Activated naive CD8-positive, alpha-beta T cell (primary cell): ENCODE results near the gene DCANP1.

Experiments used
- H3K27ac Mint-ChIP-seq: one replicate; pipeline ENCODE4 v1.8.0; 2021; ENCODE audit warnings: mixed read lengths
- H3K27me3 Mint-ChIP-seq: one replicate; pipeline ENCODE4 v1.8.0; 2021; ENCODE audit warnings: mixed read lengths
- H3K36me3 Mint-ChIP-seq: one replicate; pipeline ENCODE4 v1.8.0; 2021; ENCODE audit warnings: mixed read lengths
- H3K4me1 Mint-ChIP-seq: one replicate; pipeline ENCODE4 v1.8.0; 2021; ENCODE audit warnings: low read depth, mixed read lengths
- H3K4me3 Mint-ChIP-seq: one replicate; pipeline ENCODE4 v1.8.0; 2021; ENCODE audit warnings: mild to moderate bottlenecking, mixed read lengths
- H3K9me3 Mint-ChIP-seq: one replicate; pipeline ENCODE4 v1.8.0; 2021; ENCODE audit warnings: low read depth, mixed read lengths

DCANP1 gene

DNA sequence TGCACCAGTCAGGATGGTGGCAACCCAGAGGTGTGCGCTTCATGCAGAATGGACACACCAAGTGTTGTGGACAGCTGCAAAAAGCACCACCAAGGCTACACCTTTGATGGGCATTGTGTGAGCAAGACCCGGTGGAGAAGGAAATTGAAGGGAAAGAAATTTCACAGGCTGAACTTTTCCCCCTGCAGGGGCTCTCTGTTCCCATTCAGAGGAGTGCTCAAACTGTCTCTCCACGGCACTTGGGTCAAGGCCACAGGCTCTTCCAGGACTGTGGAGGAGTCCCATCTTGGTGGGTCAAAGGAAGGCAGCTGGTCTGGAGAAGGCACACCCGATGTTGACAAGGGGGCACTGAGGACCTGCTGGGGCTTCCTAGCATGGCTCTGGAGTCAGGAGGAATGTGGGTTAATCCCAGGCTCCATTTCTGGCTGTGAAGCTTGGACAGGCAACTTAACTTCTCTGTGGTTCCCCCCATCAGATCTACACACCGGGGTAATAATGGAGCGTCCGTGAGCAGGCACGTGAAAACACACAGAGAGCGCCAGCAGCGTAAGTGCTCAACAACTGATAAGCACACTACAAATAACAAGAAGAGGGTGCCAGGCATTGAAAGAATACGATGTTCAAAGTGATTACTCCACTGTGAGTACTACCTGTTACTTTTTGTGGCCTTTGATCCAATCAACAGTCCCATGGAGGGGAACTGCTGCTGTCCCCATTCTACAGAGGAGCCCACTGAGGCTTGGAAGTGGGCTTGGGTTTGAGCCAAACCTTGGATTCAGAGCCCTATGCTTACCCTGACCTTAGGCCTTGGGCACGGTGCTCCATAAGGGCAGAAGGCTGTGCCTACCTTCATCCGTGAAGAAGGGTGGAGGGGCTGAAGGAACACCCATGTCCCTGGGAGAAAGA is 39.2 kb upstream of the DCANP1 start:
- Mint-ChIP-seq H3K4me3 (no peak overlapping the region), H3K27ac (no peak overlapping the region), H3K36me3 (no peaks in the 10 kb centered on the region), H3K27me3 (peaks cover 22% of the 10 kb centered on the region), H3K9me3 (no peaks in the 10 kb centered on the region), H3K4me1 (peaks cover 13% of the 10 kb centered on the region)

DNA sequence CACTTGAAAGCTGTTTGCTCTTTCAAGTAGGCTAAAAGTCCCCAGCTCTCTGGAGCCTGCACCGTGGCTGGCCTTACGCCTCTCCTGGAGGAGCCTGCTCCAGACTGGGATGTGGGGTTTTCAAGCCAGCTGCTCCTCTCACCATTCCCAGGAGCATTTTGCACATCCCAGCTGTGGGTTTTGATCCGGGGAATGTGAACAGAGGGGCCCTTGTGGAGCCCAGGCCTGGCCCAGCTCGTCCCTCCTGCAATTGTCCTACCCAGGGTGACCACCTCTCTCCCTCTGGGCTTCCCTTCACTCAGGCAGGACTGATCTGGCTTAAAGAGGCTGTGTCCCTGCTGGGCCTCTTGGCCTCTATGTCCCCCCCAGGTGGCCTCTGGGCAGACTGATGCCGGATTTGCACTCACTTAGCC is 37.5 kb upstream of the DCANP1 start:
- Mint-ChIP-seq H3K4me3 (no peak overlapping the region), H3K27me3 (peaks cover 20% of the 10 kb centered on the region), H3K27ac (no peak overlapping the region), H3K9me3 (no peaks in the 10 kb centered on the region), H3K36me3 (no peaks in the 10 kb centered on the region), H3K4me1 (peaks cover 9% of the 10 kb centered on the region)

DNA sequence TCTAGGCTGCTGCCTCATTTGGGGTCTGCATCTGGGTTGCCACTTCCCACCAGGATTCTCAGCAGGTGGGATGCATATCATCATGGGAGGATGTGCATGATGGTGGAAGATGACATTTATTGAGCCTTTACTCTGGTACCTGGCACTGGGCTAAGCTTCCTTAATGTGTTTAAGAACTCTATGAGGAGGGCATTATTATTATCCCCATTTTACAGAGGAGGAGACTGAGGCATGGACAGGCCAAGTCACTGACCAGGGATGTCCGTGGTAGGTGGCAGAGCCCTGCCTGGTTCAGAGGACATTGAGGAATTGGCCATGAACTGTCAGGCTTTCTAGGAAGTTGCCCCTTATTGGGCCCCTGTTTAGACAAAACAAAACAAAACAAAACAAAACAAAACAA is 36.1 kb upstream of the DCANP1 start:
- H3K27ac Mint-ChIP-seq: no peak overlapping the region
- H3K36me3 Mint-ChIP-seq: no peaks in the 10 kb centered on the region
- no peaks in the 10 kb centered on the region for H3K9me3 Mint-ChIP-seq
- no peak overlapping the region for H3K4me3 Mint-ChIP-seq
- H3K27me3 Mint-ChIP-seq: peaks cover 14% of the 10 kb centered on the region
- peaks cover 2% of the 10 kb centered on the region for H3K4me1 Mint-ChIP-seq

DNA sequence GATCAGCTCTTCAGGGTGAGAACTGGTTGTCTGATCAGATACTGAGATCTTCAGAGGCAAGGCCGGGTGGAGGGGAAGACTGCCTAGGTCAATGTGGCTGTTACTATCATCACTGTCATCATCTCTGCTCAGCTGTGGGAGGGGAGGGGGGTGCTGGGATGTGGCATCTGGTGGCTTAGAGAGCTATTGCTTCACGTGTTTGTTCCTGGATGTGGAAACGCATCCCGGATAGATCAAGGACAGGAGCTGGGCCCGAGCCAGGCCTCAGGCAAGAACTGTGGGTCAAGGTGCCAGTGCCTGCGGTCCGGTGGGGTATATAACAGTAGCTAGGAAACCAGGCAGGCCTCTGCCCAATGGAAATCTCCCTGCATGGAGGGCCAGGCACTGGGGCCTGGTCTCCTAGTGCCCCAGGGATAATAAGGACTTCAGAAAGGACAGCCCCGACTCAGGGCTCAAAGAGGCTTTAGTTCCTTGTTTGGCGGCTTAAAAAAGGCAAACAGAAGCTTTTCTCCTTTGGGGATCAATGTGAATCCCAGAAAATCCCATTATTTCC is 35.3 kb upstream of the DCANP1 start:
- Mint-ChIP-seq H3K36me3 (no peaks in the 10 kb centered on the region), H3K27me3 (peaks cover 8% of the 10 kb centered on the region), H3K4me3 (no peak overlapping the region), H3K27ac (no peak overlapping the region), H3K4me1 (no peaks in the 10 kb centered on the region), H3K9me3 (no peaks in the 10 kb centered on the region)

DNA sequence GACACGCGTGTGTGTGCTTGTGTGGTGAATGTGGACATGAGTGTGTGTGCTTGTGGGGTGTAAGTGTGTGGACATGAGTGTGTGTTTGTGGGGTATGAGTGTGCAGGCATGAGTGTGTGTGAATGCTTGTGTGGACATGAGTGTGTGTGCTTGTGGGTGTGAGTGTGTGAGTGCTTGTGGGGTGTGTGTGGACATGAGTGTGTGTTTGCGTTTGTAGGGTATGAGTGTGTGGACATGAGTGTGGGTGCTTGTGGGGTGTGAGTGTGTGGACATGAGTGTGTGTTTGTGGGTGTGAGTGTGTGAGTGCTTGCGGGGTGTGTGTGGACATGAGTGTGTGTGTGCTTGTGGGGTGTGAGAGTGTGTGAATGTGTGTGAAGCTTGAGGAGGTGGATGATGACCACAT is 34.8 kb upstream of the DCANP1 start:
- no peaks in the 10 kb centered on the region for H3K36me3 Mint-ChIP-seq
- H3K4me3 Mint-ChIP-seq: no peak overlapping the region
- H3K27ac Mint-ChIP-seq: no peak overlapping the region
- H3K4me1 Mint-ChIP-seq: no peaks in the 10 kb centered on the region
- H3K9me3 Mint-ChIP-seq: no peaks in the 10 kb centered on the region
- peaks cover 6% of the 10 kb centered on the region for H3K27me3 Mint-ChIP-seq

DNA sequence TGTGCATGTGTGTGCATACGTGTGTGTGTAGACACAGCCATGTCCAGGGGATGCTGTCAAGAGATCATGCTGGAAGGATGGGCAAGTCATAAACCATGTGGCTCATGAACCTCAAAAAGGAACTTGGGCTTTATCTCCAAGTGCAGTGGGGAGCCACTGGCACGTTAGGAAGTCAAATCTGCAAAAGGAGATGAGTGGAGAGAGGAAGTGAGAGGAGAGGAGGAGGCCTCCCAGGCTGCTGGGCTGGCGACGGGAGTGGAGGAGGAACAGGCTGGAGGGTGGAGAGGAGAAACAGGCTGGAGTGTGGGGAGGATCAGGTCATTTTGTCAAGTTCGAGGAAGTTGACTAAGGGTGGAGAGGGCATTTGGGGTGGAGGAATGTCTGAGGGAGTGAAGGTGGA is 34.2 kb upstream of the DCANP1 start:
- no peak overlapping the region for H3K27ac Mint-ChIP-seq
- no peaks in the 10 kb centered on the region for H3K4me1 Mint-ChIP-seq
- no peak overlapping the region for H3K4me3 Mint-ChIP-seq
- no peaks in the 10 kb centered on the region for H3K36me3 Mint-ChIP-seq
- H3K9me3 Mint-ChIP-seq: no peaks in the 10 kb centered on the region
- H3K27me3 Mint-ChIP-seq: peaks cover 3% of the 10 kb centered on the region

DNA sequence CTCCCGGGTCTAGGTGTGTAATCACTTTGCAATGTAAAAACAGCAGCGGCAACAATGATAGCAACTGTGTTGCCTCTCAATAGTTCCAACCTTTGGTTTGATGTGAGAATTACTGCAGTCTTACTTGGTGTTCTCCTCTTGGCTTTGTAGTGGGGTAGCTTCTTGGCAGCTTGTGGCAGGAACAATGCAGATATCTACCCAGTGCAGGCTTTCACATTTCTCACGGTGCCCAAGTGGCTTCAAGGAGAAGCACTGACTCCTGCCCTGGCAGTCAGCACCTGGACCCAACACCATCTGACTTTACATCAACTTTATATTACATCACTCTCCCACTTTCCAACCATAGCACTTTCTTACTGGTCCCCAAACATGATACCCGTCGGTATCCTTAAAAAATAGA is 33.4 kb upstream of the DCANP1 start:
- no peaks in the 10 kb centered on the region for H3K9me3 Mint-ChIP-seq
- no peaks in the 10 kb centered on the region for H3K4me1 Mint-ChIP-seq
- peaks cover 3% of the 10 kb centered on the region for H3K27me3 Mint-ChIP-seq
- H3K4me3 Mint-ChIP-seq: no peak overlapping the region
- no peak overlapping the region for H3K27ac Mint-ChIP-seq
- no peaks in the 10 kb centered on the region for H3K36me3 Mint-ChIP-seq

DNA sequence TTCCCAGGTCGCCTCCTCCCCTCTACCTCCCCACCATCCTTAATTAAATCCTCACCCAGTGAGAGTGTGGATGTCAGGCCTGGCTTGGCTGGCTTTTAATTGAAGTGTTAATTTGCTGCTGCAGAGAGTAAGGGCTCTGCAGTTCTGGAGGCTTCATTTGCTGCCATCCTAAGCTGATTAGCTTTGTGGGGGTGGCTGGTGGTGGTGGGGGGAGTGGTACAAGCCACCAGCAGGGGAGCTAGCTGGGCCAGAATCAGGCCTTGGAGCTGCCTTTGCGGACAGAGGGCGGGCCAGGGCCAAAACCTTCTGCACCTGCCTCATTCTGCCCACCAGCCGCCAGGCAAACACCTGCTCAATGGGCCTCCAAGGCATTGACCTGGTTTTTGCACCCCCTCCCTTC is 31.8 kb upstream of the DCANP1 start:
- no peaks in the 10 kb centered on the region for H3K4me1 Mint-ChIP-seq
- H3K27me3 Mint-ChIP-seq: peaks cover 4% of the 10 kb centered on the region
- H3K36me3 Mint-ChIP-seq: no peaks in the 10 kb centered on the region
- no peak overlapping the region for H3K27ac Mint-ChIP-seq
- H3K9me3 Mint-ChIP-seq: no peaks in the 10 kb centered on the region
- H3K4me3 Mint-ChIP-seq: no peak overlapping the region

DNA sequence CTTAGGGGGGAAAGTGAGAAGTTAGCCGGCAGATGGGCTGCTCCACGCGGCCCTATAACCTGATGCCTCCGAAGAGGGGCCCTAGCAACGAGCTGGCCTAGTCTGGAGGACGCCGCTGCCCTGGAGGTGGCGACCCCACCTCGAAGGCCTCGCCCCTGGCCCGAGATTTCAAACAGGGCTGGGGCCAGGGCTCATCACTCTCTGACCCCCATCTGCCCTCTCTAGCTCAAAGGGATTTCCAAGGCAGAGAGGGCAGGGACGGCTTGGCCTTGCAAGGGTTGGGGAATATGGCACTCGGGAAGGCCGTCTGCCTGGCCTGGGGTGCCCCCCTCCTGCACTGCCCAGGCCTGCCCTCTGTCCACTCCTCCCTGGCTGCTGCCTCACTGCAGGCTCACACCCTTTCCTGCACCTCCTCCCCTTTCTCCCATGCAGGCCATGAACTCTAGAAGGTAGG is 30.5 kb upstream of the DCANP1 start:
- no peaks in the 10 kb centered on the region for H3K36me3 Mint-ChIP-seq
- H3K4me1 Mint-ChIP-seq: no peaks in the 10 kb centered on the region
- H3K4me3 Mint-ChIP-seq: no peak overlapping the region
- no peak overlapping the region for H3K27ac Mint-ChIP-seq
- peaks cover 4% of the 10 kb centered on the region for H3K27me3 Mint-ChIP-seq
- no peaks in the 10 kb centered on the region for H3K9me3 Mint-ChIP-seq

DNA sequence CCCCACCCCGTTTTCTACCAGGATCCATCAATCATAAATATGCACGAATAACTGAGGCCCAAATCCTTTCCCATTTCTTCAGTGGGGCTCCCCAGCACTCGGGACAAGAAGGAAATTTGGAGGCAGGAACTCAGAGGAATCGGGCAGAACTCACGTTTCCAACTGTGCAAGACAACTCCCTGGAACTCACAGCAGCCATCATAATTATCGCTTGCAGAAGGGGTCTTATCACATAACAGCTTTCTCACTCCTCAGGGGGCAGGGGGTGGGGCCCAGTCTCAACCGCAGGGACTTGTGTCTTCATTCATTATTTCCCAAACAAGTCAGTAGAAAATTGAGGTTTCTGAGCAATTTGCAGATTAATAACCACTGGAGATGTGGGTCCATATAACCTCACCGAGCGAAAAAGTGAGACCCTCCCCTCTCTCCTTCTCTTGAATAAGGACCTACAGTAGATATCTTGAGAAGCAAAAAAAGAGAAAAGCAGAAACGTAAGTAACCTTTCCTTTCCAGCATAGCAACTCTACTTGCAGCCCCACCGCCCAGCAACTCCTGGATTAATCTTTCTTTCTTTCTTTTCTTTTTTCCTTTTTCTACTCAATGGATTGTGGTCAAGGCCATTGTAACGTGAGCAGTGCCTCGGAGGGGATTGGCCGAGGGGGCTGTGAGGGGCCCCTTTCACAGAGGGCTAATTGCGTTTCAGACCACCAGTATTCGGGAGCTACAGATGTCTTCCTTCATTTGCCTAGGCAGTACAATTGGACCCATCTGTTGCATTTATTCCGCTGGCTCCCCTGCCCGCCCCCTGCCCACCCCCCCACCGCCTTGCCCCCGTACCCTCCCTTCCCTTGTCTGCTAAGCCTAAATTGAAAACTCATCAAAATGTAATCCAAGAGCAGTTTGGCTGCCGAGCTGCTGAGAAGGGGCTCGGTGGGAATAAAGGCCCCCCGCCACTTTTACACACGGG is 29.8 kb upstream of the DCANP1 start:
- no peak overlapping the region for H3K27ac Mint-ChIP-seq
- no peak overlapping the region for H3K4me3 Mint-ChIP-seq
- H3K27me3 Mint-ChIP-seq: peaks cover 4% of the 10 kb centered on the region
- no peaks in the 10 kb centered on the region for H3K4me1 Mint-ChIP-seq
- H3K36me3 Mint-ChIP-seq: no peaks in the 10 kb centered on the region
- H3K9me3 Mint-ChIP-seq: no peaks in the 10 kb centered on the region

DNA sequence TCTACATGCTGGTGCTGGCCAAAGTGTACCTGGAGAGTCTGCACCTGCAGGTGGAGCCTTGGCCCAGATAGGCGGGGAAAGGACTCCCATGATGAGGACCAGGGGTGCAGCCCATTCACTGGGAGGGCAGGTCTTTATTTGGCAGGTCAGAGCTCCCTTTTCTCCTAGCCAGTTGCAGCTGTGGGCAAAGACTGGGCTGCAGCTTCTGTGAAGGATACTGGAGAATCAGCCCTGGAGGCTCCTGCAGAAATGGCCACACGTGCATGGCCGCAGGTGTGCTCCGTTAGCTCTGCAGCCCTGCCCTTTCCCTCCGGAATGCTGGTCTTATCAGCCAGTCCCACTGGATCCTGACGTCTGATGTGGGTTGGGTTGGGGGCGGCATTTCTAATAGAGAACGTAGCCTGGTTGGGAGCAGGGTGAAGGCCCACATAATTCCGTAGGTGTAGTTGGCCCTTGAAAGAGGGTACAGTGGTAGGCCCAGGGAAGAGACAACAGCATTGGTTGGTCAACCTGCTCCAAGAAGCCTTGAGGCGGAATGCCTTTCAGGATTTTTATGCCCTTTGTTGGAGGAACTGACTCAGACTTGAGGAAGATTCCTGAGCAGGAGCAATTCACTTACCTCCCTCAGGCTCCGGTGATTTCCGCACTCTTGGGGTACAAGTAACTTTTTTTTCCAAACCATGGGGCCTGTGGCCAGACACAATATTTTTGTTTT is 27.0 kb upstream of the DCANP1 start:
- Mint-ChIP-seq H3K27me3 (peaks cover 6% of the 10 kb centered on the region), H3K36me3 (no peaks in the 10 kb centered on the region), H3K4me1 (no peaks in the 10 kb centered on the region), H3K27ac (no peak overlapping the region), H3K4me3 (no peak overlapping the region), H3K9me3 (no peaks in the 10 kb centered on the region)

DNA sequence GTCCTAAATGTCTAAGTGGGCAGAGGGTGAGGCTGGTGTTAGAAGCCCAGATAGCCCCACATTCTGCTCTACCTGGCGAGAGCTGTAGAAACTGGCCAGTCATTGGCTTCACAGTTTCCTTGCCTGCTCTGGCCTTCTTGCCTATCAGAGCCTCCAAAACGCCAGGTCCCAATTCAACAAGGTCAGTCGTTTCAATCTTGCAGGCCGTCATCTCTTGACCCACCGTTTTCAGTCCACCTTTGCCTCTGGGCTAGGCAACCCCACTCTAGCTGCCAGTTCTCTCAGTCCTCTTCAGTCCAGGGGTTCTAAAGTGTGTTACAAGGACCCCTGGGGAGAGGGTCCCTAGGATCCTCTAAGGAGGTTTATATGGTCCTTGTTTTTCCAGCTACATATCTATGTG is 25.0 kb upstream of the DCANP1 start:
- Mint-ChIP-seq H3K9me3 (no peaks in the 10 kb centered on the region), H3K27ac (no peak overlapping the region), H3K4me1 (no peaks in the 10 kb centered on the region), H3K36me3 (no peaks in the 10 kb centered on the region), H3K27me3 (peaks cover 15% of the 10 kb centered on the region), H3K4me3 (no peak overlapping the region)

DNA sequence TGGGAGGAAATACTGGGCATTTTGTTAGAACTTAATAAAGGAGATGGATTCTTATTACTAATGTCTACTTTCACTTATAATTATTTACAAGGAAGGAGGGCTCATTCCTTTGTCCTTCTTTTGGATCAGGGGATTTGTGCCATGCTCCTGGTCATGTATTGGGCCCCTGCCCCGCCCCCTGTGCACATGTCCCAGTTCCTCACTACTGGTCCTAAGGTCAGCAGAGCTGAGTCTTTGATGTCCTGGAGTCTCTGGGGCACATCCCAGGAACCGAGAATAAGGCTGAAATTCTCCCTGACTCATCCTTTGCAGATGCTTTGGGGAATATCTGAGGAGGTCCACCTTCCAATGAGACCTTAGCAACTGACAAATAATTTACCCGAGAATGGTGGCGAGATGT is 24.6 kb upstream of the DCANP1 start:
- Mint-ChIP-seq H3K4me1 (no peaks in the 10 kb centered on the region), H3K27me3 (peaks cover 15% of the 10 kb centered on the region), H3K36me3 (no peaks in the 10 kb centered on the region), H3K4me3 (no peak overlapping the region), H3K9me3 (no peaks in the 10 kb centered on the region), H3K27ac (no peak overlapping the region)

DNA sequence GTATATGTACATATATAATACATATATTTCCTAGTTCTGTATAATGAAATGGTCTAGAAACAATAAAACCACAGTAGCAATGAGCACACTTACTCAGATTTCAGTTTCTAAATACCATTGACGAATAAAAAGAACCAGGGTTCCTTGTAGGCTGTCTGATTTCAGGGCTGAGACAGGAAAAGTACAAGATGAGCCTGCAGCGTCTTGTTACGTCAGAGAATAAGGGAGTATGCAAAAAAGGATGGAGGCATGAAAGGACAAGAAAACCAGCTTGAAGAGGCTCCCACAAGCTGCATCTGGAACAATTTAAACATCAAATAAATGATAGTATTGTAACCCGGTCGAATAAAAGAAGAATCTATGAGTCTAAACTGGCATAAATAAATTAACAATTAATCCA is 22.8 kb upstream of the DCANP1 start:
- peaks cover 8% of the 10 kb centered on the region for H3K4me1 Mint-ChIP-seq
- no peak overlapping the region for H3K27ac Mint-ChIP-seq
- peaks cover 18% of the 10 kb centered on the region for H3K27me3 Mint-ChIP-seq
- no peaks in the 10 kb centered on the region for H3K9me3 Mint-ChIP-seq
- H3K4me3 Mint-ChIP-seq: no peak overlapping the region
- no peaks in the 10 kb centered on the region for H3K36me3 Mint-ChIP-seq
